ENCODE results near the gene CAMK2N2. TPM values are rescaled to one million over a fixed set of nuclear protein-coding genes. Genes with fewer than 3 reads are reported as not detected.

Gene CAMK2N2
- total and polyA plus RNA-seq, 2 donors (not counting 1 experiment from before 2014, with no cell fraction given) = not detected

- no peak overlapping the region for H3K4me3 Mint-ChIP-seq
- Histone ChIP-seq H3K4me2 (replicated peaks; ENCODE audit: low read depth, low read length, poor library complexity, severe bottlenecking) (no peak overlapping the region), H3K36me3 (replicated peaks in 1 of 2; ENCODE audit: control extremely low read depth in 1 of 2, control insufficient read depth in 1 of 2, extremely low read depth in 1 of 2, insufficient read depth in 2 of 2, low read length in 1 of 2) (peaks cover 0 to 3% of the 10 kb centered on the region in 2 experiments), H3K4me1 (ENCODE audit: control insufficient read depth in 2 of 2, insufficient read depth in 2 of 2, low read length in 2 of 2) (no peaks in the 10 kb centered on the region), H3K4me3 (ENCODE audit: control extremely low read depth in 1 of 5, extremely low read depth in 1 of 5, insufficient read depth in 1 of 5, low read depth in 2 of 5, low read length in 4 of 5) (no peak overlapping the region), H4K20me1 (ENCODE audit: control insufficient read depth, insufficient read depth, low read length, poor library complexity, severe bottlenecking) (no peaks in the 10 kb centered on the region), H3K9ac (ENCODE audit: low read length) (no peak overlapping the region), H3K9me3 (ENCODE audit: control extremely low read depth in 1 of 3, control insufficient read depth in 2 of 3, insufficient read depth in 1 of 3, low read length in 2 of 3) (no peaks in the 10 kb centered on the region), H3K27me3 (replicated peaks in 1 of 4; ENCODE audit: control extremely low read depth in 1 of 4, control insufficient read depth in 3 of 4, insufficient read depth in 4 of 4, low read length in 3 of 4) (peaks cover 0 to 25% (median 10%) of the 10 kb centered on the region in 4 experiments), H3K27ac (ENCODE audit: low read length in 2 of 2) (no peak overlapping the region), H2AFZ (ENCODE audit: insufficient read depth, low read depth, low read length, poor library complexity, severe bottlenecking) (no peak overlapping the region), H3K79me2 (ENCODE audit: control insufficient read depth, insufficient read depth, low read length) (no peaks in the 10 kb centered on the region)
- DNase-seq = no peak
- POLR2A ChIA-PET = no interaction called here
- CTCF ChIA-PET = interaction anchor here (1.7 to 3.9 kb wide), 3 partner anchors 9 to 13 kb away, joined by 7 to 22 read pairs (median 9); partner anchors contain the start of gene EEF1AKMT4
- intact Hi-C loops (cut with micrococcal nuclease) = no loop called here
- TF ChIP-seq CTCF (IDR thresholded peaks at IDR 0.05) (no peak), EZH2 (IDR thresholded peaks at IDR 0.05; ENCODE audit: borderline replicate concordance, insufficient read depth, low read depth, low read length, poor library complexity, severe bottlenecking) (no peak)
- no peak for ATAC-seq (ENCODE audit: low read depth)
- no peak overlapping the region for H3K27ac Mint-ChIP-seq
- peaks cover 13% of the 10 kb centered on the region for H3K27me3 Mint-ChIP-seq
- H3K4me1 Mint-ChIP-seq = no peaks in the 10 kb centered on the region
- H3K9me3 Mint-ChIP-seq (ENCODE audit: insufficient read depth) = no peaks in the 10 kb centered on the region
- WGBS (ENCODE audit: insufficient coverage) = 72% methylated on average over 3 of the region's 7 CpGs
These were observed 24.1 kb downstream of the CAMK2N2 start for GRCh38 chr3:184237211-184237610.

GRCh38 chr3:184236636-184237035 lies 24.7 kb downstream of the CAMK2N2 start:
- H3K4me3 Mint-ChIP-seq = no peak overlapping the region
- H3K27me3 ChIP-seq (replicated peaks in 1 of 4; ENCODE audit: control extremely low read depth in 1 of 4, control insufficient read depth in 3 of 4, insufficient read depth in 4 of 4, low read length in 3 of 4) = peaks cover 0 to 31% (median 15%) of the 10 kb centered on the region in 4 experiments
- CTCF ChIA-PET = interaction anchor here (1.7 to 2.9 kb wide), 2 partner anchors 9 to 13 kb away, joined by 7 to 9 read pairs; partner anchors contain the start of gene EEF1AKMT4
- no peak for TF ChIP-seq CTCF (IDR thresholded peaks at IDR 0.05)
- no peak for TF ChIP-seq EZH2 (IDR thresholded peaks at IDR 0.05; ENCODE audit: borderline replicate concordance, insufficient read depth, low read depth, low read length, poor library complexity, severe bottlenecking)
- no peaks in the 10 kb centered on the region for H3K9me3 Mint-ChIP-seq (ENCODE audit: insufficient read depth)
- H3K27ac Mint-ChIP-seq = no peak overlapping the region
- no peaks in the 10 kb centered on the region for H4K20me1 ChIP-seq (ENCODE audit: control insufficient read depth, insufficient read depth, low read length, poor library complexity, severe bottlenecking)
- no peaks in the 10 kb centered on the region for H3K4me1 ChIP-seq (ENCODE audit: control insufficient read depth in 2 of 2, insufficient read depth in 2 of 2, low read length in 2 of 2)
- H3K4me1 Mint-ChIP-seq = peaks cover 2% of the 10 kb centered on the region
- H3K9me3 ChIP-seq (ENCODE audit: control extremely low read depth in 1 of 3, control insufficient read depth in 2 of 3, insufficient read depth in 1 of 3, low read length in 2 of 3) = no peaks in the 10 kb centered on the region
- DNase-seq = no peak
- no peaks in the 10 kb centered on the region for H3K36me3 ChIP-seq (replicated peaks in 1 of 2; ENCODE audit: control extremely low read depth in 1 of 2, control insufficient read depth in 1 of 2, extremely low read depth in 1 of 2, insufficient read depth in 2 of 2, low read length in 1 of 2)
- intact Hi-C loops (cut with micrococcal nuclease) = no loop called here
- H3K9ac ChIP-seq (ENCODE audit: low read length) = no peak overlapping the region
- peaks cover 19% of the 10 kb centered on the region for H3K27me3 Mint-ChIP-seq
- H3K4me3 ChIP-seq (ENCODE audit: control extremely low read depth in 1 of 5, extremely low read depth in 1 of 5, insufficient read depth in 1 of 5, low read depth in 2 of 5, low read length in 4 of 5) = no peak overlapping the region
- H3K27ac ChIP-seq (ENCODE audit: low read length in 2 of 2) = no peak overlapping the region
- POLR2A ChIA-PET = no interaction called here
- 87% methylated on average over 2 of the region's 3 CpGs for WGBS (ENCODE audit: insufficient coverage)
- H3K4me2 ChIP-seq (replicated peaks; ENCODE audit: low read depth, low read length, poor library complexity, severe bottlenecking) = no peak overlapping the region
- no peak overlapping the region for H2AFZ ChIP-seq (ENCODE audit: insufficient read depth, low read depth, low read length, poor library complexity, severe bottlenecking)
- H3K79me2 ChIP-seq (ENCODE audit: control insufficient read depth, insufficient read depth, low read length) = no peaks in the 10 kb centered on the region
- no peak for ATAC-seq (ENCODE audit: low read depth)
